ENCODE data around the gene ZNF804B.
A peak's percentile ranks its signal among the peaks of the same experiment; 100 is the strongest.

The ZNF804B gene

DNA sequence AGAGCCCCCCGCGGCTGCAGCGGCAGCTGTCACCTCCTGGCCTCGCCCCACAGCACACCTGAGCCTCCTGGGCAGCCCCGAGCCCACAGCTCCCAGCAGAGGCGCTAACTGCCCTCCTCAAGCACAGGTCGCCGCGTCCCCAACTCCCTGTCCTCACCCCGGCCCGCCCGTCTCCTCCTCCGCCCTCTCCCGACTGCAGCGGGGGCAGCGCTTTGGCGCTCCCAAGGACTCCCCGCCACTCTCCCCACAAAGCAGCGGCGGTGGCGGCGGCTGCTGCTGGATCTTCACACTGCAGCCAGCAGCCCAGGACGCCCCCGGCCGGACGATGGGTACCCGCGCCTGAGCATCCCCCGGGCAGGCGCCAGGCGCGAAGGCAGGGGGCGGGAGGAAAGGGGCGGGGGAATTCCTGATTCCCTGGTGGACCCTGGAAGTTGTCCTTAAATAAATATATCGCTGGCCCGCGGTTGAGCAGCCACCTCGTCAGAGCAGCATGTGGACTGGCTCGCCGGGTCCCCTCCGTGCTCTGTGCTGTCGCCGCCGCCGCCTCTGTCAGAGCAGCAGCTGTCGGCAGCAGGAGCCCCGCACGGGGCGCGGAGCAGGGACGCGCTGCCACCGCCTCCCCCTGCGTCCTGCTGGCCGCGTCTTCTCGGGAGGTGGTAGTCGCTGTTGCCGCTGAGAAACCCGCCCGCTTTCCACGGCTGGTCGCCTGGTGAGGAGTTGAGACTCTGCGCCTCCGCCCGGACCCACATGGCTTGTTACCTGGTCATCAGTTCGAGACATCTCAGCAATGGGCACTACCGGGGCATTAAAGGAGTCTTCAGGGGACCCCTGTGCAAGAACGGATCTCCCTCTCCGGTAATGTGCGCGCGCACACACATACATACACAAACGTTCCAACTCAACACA, at the start of gene ZNF804B:
Gene ZNF804B (plus strand): TSS at position 471 of the 906 bp plus-strand sequence. CDS start 277 bp downstream, at position 748.
- DNase-seq (ENCODE audit: low spot score) = peak; percentile 3

- no peak for DNase-seq (ENCODE audit: low spot score)
Observed at GRCh38 chr7:88735920-88736319, 23.6 kb upstream of the ZNF804B start.

- no peak for DNase-seq (ENCODE audit: low spot score)
Observed at GRCh38 chr7:88737632-88738031, 21.9 kb upstream of the ZNF804B start.

DNA sequence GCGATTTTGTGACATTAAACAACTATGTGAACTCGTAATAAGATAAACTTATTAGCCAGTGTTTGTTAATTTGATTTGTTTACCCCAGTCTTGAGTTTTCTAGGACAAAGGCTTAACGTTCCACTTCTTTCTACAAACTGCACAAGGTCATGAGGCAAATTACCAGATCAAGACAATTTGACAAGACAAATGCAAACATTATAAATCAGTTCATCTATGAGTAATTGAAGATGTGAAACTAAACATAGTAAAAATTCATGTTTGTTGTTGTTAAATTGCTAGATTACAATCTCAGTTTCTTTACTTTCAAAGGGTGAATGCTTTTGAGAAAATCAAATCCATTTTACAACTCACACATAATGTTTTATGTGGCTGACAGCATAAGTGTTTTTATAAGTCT, 13.4 kb upstream of the ZNF804B start:
- DNase-seq (ENCODE audit: low spot score) = no peak

DNA sequence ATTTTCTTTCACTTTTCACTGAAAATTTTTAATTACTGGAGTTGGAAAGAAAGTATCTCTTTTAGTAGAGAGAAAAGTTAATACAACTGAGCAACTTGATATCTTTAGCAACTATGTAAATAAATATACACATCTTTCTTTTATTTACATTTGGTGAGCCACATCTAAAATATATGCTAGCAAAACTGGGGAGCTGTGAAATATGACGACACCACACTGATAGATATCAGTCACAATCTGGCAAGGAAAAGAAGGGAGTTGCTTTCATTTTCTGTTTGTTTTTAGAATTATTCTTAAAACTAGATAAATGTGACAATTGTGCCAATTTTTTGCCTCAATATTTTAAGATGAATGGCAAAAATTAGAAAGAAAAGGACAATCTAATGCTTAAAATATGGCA, 2.7 kb upstream of the ZNF804B start:
- DNase-seq (ENCODE audit: low spot score) = no peak

DNA sequence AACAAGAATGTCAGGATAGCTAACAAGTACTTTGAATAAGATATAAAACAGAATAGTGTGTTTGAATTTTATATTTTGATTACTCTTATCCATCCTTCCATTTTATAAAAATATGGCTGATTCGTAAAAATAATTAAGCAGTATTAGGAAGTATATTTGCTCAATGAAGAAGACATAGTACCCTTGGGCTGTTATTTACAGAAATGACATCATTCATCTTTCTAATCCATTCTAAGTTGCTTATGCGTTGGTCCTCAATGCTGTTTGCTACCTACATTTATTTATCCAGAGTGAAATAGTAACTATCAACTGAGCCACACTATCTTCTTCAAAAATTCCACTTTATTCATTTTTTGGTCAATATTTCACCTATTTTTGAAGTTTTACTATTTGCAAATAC, 2.1 kb upstream of the ZNF804B start:
- no peak for DNase-seq (ENCODE audit: low spot score)

- no peak for DNase-seq (ENCODE audit: low spot score)
Observed at GRCh38 chr7:88758381-88759229, 895 bp upstream of the ZNF804B start.

DNA sequence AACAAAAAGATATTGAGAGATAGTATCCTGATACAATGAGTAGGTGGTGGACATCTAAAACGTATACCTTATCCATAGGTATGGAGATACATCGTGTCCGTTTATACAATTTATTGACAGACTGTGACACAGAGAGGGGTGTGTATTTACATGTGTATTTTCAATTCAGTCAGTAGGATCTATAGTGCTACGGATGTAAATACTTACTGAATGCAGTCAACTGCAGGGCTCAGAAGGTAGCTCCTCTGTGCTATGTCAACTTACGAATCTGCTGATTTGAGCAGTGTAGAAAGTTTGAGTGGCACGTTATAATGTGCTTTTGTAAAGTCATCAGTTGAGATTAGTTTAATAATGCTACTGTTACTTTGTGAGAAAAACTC, 626 bp downstream of the ZNF804B start:
- DNase-seq (ENCODE audit: low spot score) = no peak

DNA sequence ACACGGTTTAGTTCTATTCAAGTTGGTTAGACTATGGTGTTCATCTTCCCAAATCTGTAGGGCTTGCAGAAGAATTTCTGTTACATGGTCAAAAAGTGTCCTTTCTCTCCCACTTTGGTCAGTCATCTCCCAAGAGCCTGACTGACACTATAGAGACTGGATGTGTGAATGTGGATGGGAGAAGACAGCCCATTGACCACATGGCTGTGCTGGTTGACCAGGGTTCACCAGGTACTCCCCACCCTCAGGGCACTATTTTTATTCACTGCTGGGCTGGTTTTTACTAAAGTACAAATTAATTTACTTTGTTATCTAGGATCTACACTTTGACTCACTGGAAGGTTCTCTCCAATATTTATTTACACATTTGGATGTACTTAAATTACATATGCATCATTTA, 2.3 kb downstream of the ZNF804B start:
- no peak for DNase-seq (ENCODE audit: low spot score)

- no peak for DNase-seq (ENCODE audit: low spot score)
Observed at GRCh38 chr7:88771417-88771816, 11.9 kb downstream of the ZNF804B start.

- no peak for DNase-seq (ENCODE audit: low spot score)
Observed at GRCh38 chr7:88772776-88773175, 13.3 kb downstream of the ZNF804B start.

- DNase-seq (ENCODE audit: low spot score) = no peak
Observed at GRCh38 chr7:88775838-88776237, 16.3 kb downstream of the ZNF804B start.

- no peak for DNase-seq (ENCODE audit: low spot score)
Observed at GRCh38 chr7:88787777-88788176, 28.3 kb downstream of the ZNF804B start.

DNA sequence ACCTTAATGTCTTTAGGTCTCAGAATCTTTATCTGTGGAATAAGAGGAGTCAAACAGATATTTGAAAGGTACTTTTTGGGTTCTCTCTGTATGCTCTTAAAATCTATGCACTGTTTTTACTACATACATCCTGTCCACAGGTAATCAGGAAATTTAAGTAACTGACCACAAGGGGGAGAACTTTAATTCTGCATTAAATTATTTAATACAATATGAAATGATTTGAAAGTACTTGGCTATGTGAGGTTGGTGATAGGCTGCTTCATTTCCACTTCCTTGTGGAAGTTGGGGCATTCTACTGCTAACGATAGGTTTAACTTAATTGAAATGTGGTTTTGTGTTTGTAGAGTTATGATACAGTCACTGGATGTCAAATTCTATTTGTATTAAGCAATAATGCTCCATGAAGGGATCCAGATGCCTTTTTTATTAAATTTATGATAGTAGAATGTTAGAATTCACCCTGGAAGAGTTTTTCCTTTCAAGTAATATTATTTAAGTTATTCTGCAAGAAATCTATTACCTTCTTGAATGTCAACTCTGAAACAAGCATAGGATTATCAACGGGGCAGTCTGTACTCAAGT, 30.1 kb downstream of the ZNF804B start:
- peak; percentile 3 for DNase-seq (ENCODE audit: low spot score)

- DNase-seq (ENCODE audit: low spot score) = no peak
Observed at GRCh38 chr7:88791891-88792290, 32.4 kb downstream of the ZNF804B start.

- DNase-seq (ENCODE audit: low spot score) = no peak
Observed at GRCh38 chr7:88792361-88792760, 32.9 kb downstream of the ZNF804B start.

DNA sequence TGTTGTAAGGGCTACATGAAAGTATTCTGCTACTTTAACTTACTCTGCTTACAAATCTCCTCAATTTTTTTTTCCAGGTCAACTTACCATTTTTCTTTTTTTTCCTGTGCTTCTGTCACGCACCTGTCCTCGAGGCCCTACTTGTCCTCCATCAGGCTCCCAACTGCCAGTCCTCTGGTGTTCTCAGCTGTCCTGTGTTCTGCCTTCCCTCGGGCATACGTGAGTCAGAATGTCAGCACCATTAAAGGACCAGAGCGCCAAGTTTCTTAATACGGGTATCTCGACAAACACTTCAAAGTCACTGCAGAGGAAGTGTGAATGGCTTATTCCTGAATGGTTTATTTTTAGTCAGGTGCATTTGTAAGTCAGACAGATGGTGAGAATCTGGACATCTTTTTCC, 36.1 kb downstream of the ZNF804B start, which contains the start of gene TEX47:
Gene TEX47 (minus strand): TSS at position 185 of the 400 bp plus-strand sequence. CDS start 795 bp downstream, outside the sequence.
- DNase-seq (ENCODE audit: low spot score) = no peak

- DNase-seq (ENCODE audit: low spot score) = no peak
Observed at GRCh38 chr7:88801046-88801445, 41.5 kb downstream of the ZNF804B start.

DNA sequence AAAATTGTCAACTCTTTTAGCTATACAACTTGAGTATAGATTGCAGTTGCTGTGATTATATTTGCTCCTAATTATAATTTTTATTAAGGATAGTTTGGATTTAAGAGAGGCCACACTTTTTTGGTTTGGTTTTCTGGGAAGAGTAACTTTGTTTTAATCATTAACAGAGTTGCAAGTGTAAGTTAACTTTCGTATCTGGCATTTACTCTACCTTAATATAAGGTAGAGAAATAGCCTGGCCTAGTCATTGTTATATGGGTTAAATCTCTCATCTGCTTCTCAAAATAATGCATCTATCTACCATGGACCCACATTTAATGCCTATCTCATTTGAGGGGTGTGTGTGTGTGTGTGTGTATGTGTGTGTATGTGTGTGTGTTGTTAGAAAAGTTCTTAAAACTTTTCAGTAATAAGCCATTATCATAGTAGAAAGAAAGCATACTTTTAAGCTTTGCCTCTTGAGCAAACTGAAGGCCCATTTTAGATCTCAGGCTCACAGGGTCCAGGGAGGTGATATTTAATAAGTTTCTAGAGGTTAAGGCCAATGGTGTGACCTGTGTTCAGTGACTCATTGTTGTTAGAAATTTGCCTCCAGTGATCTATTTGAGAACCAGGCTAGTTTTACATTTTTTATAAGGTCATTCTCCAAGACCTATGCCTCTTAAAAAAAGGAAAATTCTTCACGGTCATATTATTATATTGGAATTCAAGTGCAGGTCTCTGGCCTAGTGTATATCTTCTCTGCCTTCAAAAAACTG, 47.0 kb downstream of the ZNF804B start:
- DNase-seq (ENCODE audit: low spot score) = no peak

GRCh38 chr7:88818552-88818951, 59.1 kb downstream of the ZNF804B start:
- DNase-seq (ENCODE audit: low spot score) = no peak

DNA sequence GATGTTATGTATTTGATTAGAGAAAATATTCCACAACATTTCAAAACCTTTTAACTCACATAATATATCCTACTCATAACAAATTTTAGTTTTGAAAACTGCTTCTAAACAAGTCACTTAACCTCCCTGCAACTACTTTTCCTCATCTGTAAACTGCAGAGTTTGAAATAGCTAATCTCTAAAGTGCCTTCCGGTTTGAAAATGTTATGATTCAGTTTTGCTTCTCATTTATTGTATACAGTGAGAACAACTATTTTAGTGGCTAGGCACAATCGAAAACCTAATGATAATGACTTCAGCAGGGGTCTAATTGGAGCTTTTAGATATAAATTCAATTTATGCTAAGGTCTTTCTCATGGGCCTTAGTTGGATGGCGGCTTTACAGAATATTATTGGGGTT, 66.7 kb downstream of the ZNF804B start:
- no peak for DNase-seq (ENCODE audit: low spot score)
